C4-2B (cell line): ENCODE results near the gene SOX6.

Experiments
- ZFX ChIP-seq: fragments of 450-650 bp; IDR thresholded peaks from 2 replicates; pipeline ENCODE4 v1.6.1; 2017
- TF ChIP-seq, protein P1 (sequence below): fragments of 450-650 bp; conservative IDR thresholded peaks from 2 replicates; pipeline ENCODE4 v1.5.1; 2017; ENCODE audit warnings: mild to moderate bottlenecking

DNA sequence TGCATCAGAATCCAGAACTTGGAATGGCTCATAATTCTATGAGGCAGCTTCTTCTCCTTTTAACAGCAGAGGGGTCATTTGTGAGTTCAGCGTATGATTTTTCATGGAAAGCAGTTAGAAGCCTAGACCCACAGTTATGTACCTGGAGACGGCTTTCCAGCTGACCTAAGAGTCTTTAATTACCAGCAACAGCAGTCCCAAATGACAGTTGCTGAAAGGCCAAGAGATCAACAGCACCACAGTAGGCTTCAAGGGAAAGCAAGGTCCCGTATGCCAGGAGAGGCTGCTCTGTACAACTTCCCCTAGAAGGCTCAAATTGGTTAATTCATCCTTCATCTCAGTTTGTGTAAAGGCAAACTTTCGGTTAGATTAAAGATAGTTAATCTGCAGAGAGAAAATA, 363.0 kb downstream of the SOX6 start:
- TF ChIP-seq ZFX, result no peak
- TF ChIP-seq, protein P1, sequence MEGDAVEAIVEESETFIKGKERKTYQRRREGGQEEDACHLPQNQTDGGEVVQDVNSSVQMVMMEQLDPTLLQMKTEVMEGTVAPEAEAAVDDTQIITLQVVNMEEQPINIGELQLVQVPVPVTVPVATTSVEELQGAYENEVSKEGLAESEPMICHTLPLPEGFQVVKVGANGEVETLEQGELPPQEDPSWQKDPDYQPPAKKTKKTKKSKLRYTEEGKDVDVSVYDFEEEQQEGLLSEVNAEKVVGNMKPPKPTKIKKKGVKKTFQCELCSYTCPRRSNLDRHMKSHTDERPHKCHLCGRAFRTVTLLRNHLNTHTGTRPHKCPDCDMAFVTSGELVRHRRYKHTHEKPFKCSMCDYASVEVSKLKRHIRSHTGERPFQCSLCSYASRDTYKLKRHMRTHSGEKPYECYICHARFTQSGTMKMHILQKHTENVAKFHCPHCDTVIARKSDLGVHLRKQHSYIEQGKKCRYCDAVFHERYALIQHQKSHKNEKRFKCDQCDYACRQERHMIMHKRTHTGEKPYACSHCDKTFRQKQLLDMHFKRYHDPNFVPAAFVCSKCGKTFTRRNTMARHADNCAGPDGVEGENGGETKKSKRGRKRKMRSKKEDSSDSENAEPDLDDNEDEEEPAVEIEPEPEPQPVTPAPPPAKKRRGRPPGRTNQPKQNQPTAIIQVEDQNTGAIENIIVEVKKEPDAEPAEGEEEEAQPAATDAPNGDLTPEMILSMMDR, result no peak
